ENCODE measurements around the gene COL25A1. TPM values are rescaled to one million over a fixed set of nuclear protein-coding genes. Genes with fewer than 3 reads are reported as not detected.

Gene COL25A1
- total RNA-seq, 1 experiment from 2014 or later = not detected

GRCh38 chr4:109183931-109184490, 118.4 kb downstream of the COL25A1 start:
- H3K9me2 ChIP-seq (ENCODE audit: insufficient read depth) = no peaks in the 10 kb centered on the region
- no peak overlapping the region for H2AFZ ChIP-seq (ENCODE audit: low read depth, low read length, poor library complexity, severe bottlenecking)
- H3K79me2 ChIP-seq (ENCODE audit: insufficient read depth, low read length) = no peaks in the 10 kb centered on the region
- H3K27ac ChIP-seq (ENCODE audit: low read depth, low read length) = no peak overlapping the region
- ChIA-PET RAD21 (ENCODE audit: low non-redundant PET in 1 of 2, low total read pairs in 2 of 2, uncharacterized antibody in 2 of 2, unreplicated experiment in 2 of 2) (no interaction called here), CTCF (no interaction called here), POLR2A (no interaction called here)
- H3K9me3 ChIP-seq (ENCODE audit: control insufficient read depth in 1 of 2, insufficient read depth in 1 of 2, low read depth in 1 of 2, low read length in 2 of 2) = no peaks in the 10 kb centered on the region
- H3K4me1 ChIP-seq (ENCODE audit: control insufficient read depth in 1 of 2, insufficient read depth in 2 of 2, low read length in 2 of 2) = no peaks in the 10 kb centered on the region
- H3K27me3 ChIP-seq (ENCODE audit: insufficient read depth, low read length) = peaks cover 21% of the 10 kb centered on the region
- no peaks in the 10 kb centered on the region for H4K20me1 ChIP-seq (ENCODE audit: insufficient read depth)
- ATAC-seq (no peak), DNase-seq (ENCODE audit: low read depth, low spot score) (no peak)
- H3K9ac ChIP-seq (ENCODE audit: low read length) = no peak overlapping the region
- BruUV-seq (replicated peaks) = no TSS peak
- TF ChIP-seq, protein P1, sequence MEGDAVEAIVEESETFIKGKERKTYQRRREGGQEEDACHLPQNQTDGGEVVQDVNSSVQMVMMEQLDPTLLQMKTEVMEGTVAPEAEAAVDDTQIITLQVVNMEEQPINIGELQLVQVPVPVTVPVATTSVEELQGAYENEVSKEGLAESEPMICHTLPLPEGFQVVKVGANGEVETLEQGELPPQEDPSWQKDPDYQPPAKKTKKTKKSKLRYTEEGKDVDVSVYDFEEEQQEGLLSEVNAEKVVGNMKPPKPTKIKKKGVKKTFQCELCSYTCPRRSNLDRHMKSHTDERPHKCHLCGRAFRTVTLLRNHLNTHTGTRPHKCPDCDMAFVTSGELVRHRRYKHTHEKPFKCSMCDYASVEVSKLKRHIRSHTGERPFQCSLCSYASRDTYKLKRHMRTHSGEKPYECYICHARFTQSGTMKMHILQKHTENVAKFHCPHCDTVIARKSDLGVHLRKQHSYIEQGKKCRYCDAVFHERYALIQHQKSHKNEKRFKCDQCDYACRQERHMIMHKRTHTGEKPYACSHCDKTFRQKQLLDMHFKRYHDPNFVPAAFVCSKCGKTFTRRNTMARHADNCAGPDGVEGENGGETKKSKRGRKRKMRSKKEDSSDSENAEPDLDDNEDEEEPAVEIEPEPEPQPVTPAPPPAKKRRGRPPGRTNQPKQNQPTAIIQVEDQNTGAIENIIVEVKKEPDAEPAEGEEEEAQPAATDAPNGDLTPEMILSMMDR (IDR thresholded peaks at IDR 0.05 in 2 of 3, conservative IDR thresholded peaks at IDR 0.05 in 1 of 3; ENCODE audit: borderline replicate concordance in 1 of 3, insufficient read depth in 1 of 3, low read depth in 2 of 3, low read length in 2 of 3) = no peak
- no peak for TF ChIP-seq EGR1 (IDR thresholded peaks at IDR 0.05; ENCODE audit: low read depth)
- TF ChIP-seq ZBTB33 (IDR thresholded peaks at IDR 0.05; ENCODE audit: extremely low read depth, insufficient replicate concordance, low read length) = no peak
- no peak for TF ChIP-seq RAD21 (IDR thresholded peaks at IDR 0.05; ENCODE audit: low read depth)
- no peak for TF ChIP-seq TCF7L2 (IDR thresholded peaks at IDR 0.05; ENCODE audit: borderline replicate concordance, extremely low read depth, insufficient read depth, insufficient read length)
- no peak for TF ChIP-seq ZFX (IDR thresholded peaks at IDR 0.05)
- no peak for TF ChIP-seq EZH2phosphoT487 (IDR thresholded peaks at IDR 0.05; ENCODE audit: borderline replicate concordance)
- no peak for TF ChIP-seq CBX3 (IDR thresholded peaks at IDR 0.05; ENCODE audit: low read depth)
- TF ChIP-seq ELF1 (IDR thresholded peaks at IDR 0.05; ENCODE audit: borderline replicate concordance, low read depth) = no peak
- TF ChIP-seq, protein P2, sequence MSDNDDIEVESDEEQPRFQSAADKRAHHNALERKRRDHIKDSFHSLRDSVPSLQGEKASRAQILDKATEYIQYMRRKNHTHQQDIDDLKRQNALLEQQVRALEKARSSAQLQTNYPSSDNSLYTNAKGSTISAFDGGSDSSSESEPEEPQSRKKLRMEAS (IDR thresholded peaks at IDR 0.05) = no peak
- TF ChIP-seq SIN3A (IDR thresholded peaks at IDR 0.05; ENCODE audit: low read depth) = no peak
- intact Hi-C loops (cut with micrococcal nuclease) = no loop called here
- H3K4me3 ChIP-seq (replicated peaks in 1 of 2; ENCODE audit: low read depth in 1 of 2, low read length in 2 of 2) = no peak overlapping the region
- no peaks in the 10 kb centered on the region for H3K36me3 ChIP-seq (ENCODE audit: control insufficient read depth in 1 of 2, insufficient read depth in 2 of 2, low read length in 2 of 2)
- no peak overlapping the region for H3K4me2 ChIP-seq (ENCODE audit: low read length)
